Head of caudate nucleus (tissue), 42 donors: ENCODE data around the gene DMRT1.

Experiments used
- DNase-seq, 42 donors: peaks; one replicate each; pipeline versions ENCODE4 v3.0.0 to v3.0.0-alpha.2; 2020 to 2021; ENCODE audit warnings: mixed read lengths in 7 of 42
- intact Hi-C: fragments of 100-400 bp; cut with DNase I; formaldehyde crosslinking; loops from one replicate; pipeline ENCODE4 v1.15.0; 2022

DMRT1 gene

DNA sequence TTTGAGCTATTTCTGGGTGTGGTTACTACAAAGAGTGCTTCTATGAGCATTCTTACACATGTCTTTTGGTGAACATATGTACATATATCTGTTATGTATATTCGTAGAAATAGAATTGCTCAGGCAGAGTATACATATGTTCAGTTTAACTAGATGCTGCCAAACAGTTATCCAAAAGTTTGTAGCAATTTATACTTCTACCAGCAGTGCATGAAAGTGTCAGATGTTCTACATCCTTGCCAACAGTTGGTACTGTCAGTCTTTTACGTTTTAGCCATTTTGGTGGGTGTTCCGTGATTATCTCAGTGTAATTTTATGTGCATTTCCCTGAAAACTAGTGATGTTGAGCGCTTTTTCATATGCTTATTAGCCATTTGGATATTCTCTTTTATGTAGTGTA lies 172.7 kb downstream of the DMRT1 start:
- intact Hi-C loops, result loop anchor here (5.0 kb wide), 1 partner anchor 117 kb away; no protein-coding TSS in a partner anchor
- DNase-seq, result no peak

- DNase-seq, result no peak
- intact Hi-C loops, result loop anchor here (5.0 kb wide), 1 partner anchor 117 kb away; no protein-coding TSS in a partner anchor
Measured at GRCh38 chr9:1014640-1015039, 173.1 kb downstream of the DMRT1 start.

DNA sequence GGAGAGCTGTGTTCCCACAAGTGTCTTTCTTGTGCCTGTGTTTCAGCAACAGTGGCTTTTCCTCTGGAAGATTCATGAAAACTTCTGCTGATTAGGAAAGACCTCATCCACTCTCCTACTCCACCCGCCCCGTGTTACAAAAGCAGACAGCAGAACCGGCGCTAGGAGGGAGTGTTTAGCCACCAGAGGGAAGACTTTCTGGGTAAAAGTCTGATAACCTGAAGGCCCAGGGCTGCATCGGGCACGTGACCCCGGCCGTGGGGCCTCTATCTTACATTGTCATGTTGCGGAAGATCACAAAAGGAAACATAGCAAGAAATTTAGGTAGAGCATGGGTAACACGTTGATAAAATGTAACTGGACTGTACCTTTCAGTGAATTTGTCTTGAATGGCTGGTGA lies 176.6 kb downstream of the DMRT1 start:
- peak in 4 of 42 donors; percentile 8 to 12 (median 8) for DNase-seq
- intact Hi-C loops, result no loop called here
